IPS-NIHi11 (cell line): ENCODE results near the gene GALNS.
A peak's percentile ranks its signal among the peaks of the same experiment; 100 is the strongest.

Source experiments
- DNase-seq: peaks from one replicate; pipeline ENCODE4 v3.0.0; 2012; ENCODE audit warnings: mixed read lengths, low spot score

GALNS gene

GRCh38 chr16:88817785-88818574 lies 38.8 kb downstream of the GALNS start:
- no peak for DNase-seq

- DNase-seq = no peak
Measured at GRCh38 chr16:88816736-88817535, 39.8 kb downstream of the GALNS start.

GRCh38 chr16:88815901-88816589 lies 40.7 kb downstream of the GALNS start:
- DNase-seq = peak; percentile 68

- DNase-seq = no peak
Measured at GRCh38 chr16:88815227-88815626, 41.5 kb downstream of the GALNS start.

GRCh38 chr16:88814144-88814502 lies 42.6 kb downstream of the GALNS start:
- DNase-seq = no peak

- no peak for DNase-seq
Measured at GRCh38 chr16:88813269-88814143, 43.2 kb downstream of the GALNS start.

GRCh38 chr16:88812513-88813268 lies 44.1 kb downstream of the GALNS start:
- DNase-seq = no peak

GRCh38 chr16:88811769-88812512 lies 44.8 kb downstream of the GALNS start, which contains the start of gene APRT:
TSS of gene APRT (minus strand) at chr16:88811928. CDS start at chr16:88811899, 29 bp downstream.
- DNase-seq = peak; percentile 96

- DNase-seq = peak; percentile 71
Measured at GRCh38 chr16:88810912-88811768, 45.6 kb downstream of the GALNS start.

GRCh38 chr16:88810166-88810911 lies 46.4 kb downstream of the GALNS start:
- DNase-seq = no peak

GRCh38 chr16:88809676-88810165 lies 47.0 kb downstream of the GALNS start:
- DNase-seq = no peak

- no peak for DNase-seq
Measured at GRCh38 chr16:88809068-88809675, 47.6 kb downstream of the GALNS start.

- DNase-seq = no peak
Measured at GRCh38 chr16:88807626-88808453, 48.9 kb downstream of the GALNS start.

- DNase-seq = no peak
Measured at GRCh38 chr16:88807142-88807625, 49.6 kb downstream of the GALNS start.

- DNase-seq = no peak
Measured at GRCh38 chr16:88806491-88807111, 50.1 kb downstream of the GALNS start.

- no peak for DNase-seq
Measured at GRCh38 chr16:88805887-88806393, 50.8 kb downstream of the GALNS start.
